DMS153 treated with DMSO at 0.1 percent for 48 hours (cell line): Measurements from ENCODE around the gene NPW.

ENCODE experiments used
- DNase-seq: peaks from one replicate; lab custom pipeline; 2025; ENCODE audit not compliant: unreplicated experiment; lab: John Stamatoyannopoulos, UW

NPW gene

GRCh38 chr16:2034696-2035430, 15.3 kb downstream of the NPW start:
- no peak for DNase-seq

- DNase-seq, result peak; percentile 62
These were observed 16.0 kb downstream of the NPW start for GRCh38 chr16:2035431-2036199.

GRCh38 chr16:2036200-2036966, 16.8 kb downstream of the NPW start:
- DNase-seq, result no peak

DNA sequence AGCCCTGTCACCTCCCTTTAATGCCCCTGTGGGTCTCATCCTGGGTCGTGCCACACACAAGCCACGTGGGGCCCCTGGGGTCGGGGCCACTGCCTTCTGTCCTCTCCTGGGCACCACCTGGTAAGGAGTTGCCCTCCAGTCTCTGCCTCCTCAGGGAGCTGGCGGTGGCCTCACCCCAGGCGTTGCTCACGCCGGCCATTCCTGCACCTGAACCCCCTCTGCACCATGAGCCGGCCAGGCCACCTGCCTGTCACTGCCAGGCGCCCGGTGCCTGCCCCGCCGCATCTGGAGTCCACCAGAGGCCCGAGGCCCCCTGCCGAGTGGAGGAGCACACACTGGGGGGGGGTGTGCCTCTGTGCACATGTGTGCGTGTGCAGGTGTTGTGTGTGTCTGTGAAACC, 17.5 kb downstream of the NPW start:
- DNase-seq, result no peak

DNA sequence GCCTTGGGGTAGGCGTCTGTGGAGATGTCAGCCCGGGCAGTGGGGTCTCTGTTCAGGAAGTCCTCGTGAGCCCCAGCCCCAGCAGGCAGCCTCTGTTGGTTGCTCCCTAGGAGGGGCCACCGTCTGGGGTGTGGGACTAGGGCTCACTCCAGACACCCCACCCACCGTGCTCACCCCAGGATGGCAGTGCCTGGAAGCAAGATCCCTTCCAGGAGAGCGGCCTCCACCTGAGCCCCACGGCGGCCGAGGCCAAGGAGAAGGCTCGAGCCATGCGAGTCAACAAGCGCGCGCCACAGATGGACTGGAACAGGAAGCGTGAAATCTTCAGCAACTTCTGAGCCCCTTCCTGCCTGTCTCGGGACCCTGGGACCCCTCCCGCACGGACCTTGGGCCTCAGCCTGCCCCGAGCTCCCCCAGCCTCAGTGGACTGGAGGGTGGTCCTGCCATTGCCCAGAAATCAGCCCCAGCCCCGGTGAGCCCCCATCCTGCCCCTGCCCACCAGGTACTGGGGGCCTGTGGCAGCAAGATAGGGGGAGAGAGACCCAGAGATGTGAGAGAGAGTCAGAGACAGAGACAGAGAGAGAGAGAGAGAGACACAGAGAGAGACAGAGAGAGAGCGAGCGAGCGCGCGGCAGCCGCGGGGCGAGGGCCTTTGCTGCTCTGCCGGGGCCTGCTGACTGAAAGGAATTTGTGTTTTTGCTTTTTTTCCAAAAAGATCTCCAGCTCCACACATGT, 18.2 kb downstream of the NPW start:
- no peak for DNase-seq

DNA sequence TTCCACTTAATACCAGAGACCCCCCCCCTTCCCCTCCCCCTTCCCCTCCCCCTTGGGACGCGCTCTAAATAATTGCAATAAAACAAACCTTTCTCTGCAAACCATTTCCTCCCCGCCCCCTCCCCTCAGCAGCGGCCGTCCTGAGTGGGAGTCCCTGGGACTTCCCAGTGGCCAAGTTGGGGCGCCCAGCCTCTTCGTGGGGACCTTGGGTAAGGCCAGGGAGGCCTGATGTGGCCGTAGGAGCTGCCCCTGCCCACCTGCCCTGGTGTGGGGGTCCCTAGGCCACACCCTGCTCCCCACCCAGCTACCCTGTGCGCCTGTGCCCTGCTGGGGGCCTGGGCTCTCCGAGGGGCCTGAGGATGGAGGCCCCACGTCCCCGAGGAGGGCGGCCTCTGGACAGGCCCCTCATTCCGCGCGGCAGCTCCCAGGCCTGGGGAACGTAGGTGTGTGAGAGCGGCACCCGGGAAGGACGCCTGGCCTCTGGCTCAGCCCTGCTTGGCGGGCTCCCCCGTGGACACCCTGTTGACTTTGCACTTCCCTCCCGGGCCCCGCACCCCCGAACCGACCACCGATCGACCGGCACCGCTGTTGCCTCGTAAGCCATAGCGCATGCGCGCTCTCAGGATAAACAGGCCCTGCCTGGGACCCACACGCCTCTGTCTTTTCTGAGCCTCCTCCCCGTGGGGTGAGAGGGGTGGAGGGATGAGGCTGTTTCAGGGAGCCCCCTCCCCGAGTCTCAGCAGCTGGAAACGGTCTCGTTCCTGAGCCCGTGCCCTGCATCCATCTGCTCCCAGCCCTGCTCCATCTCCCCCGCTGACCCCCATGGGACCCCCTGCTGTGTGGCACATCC, 19.0 kb downstream of the NPW start:
- no peak for DNase-seq

DNA sequence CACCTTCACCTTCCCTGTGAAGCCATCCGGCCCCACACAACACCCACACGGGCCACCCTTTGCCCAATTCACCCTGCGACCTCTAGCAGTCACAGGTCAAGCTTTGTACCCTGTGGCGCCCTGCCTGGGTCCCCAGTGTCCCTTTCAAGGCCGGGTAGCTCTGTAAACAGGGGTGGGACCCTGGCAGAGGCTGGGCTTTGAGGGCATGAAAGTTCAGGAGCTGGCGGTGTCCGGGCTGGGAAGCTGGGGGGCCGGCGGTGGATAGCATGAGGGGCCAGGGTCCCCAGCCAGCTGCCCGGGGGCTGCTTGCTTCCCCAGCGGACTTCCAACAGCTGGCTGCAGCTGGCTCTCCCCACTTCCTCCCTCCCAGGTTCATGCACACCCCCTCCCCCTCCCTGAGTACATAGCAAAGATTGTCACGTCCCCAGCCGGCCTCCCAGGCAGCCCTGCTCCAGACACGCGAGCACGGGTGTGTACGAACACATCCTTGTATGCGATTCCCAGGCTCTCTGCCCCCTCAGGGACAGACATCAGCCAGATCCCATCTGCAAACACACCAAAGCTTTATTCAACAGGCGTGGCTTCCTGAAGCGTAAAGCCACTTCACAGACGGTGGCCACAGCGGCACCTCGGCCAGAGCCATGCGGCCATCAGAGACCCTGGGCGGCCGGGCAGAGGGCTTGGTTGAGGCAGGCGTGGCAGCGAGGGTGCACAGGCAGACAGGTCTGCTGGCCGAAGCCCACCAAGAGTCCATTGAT, 19.9 kb downstream of the NPW start:
- peak; percentile 55 for DNase-seq

DNA sequence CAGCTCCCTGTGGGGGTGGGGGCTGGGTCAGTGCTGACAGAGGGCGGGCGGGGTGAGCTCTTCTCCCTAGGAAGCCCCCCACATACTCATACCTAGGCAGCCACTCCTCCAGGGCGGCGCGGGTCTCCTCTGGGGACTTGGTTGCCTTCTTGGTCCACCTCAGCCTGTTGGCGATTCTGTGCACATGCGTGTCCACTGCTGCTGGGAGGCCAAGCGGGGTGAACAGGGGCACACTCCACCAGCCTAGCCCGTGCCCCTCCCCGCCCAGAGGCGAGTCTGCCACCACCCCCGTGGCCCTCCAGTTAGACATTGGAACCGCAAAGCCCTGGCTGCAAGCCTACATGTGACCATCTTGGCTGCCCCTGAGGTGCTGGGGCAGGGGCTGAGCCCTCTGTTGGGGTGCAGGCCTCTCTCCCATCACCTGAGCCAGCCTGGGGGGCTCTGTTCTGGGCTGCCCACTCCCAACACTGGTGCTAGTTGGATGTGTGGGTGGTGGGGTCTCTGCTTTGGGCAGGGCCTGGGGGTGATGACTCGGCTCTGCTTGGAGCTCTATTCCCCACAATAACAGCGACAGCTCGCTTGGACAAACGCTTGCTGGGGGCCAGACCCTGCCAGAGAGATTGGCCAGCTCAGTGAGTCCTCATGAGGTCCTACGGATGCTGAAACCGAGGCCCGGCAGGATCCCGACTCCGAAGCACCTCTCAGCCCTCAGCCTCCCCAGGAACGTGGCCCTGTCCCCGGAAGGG, 20.6 kb downstream of the NPW start:
- DNase-seq, result no peak

GRCh38 chr16:2040787-2041522, 21.4 kb downstream of the NPW start:
- no peak for DNase-seq

- DNase-seq, result peak; percentile 86
These were observed 22.8 kb downstream of the NPW start for GRCh38 chr16:2042171-2042985.

DNA sequence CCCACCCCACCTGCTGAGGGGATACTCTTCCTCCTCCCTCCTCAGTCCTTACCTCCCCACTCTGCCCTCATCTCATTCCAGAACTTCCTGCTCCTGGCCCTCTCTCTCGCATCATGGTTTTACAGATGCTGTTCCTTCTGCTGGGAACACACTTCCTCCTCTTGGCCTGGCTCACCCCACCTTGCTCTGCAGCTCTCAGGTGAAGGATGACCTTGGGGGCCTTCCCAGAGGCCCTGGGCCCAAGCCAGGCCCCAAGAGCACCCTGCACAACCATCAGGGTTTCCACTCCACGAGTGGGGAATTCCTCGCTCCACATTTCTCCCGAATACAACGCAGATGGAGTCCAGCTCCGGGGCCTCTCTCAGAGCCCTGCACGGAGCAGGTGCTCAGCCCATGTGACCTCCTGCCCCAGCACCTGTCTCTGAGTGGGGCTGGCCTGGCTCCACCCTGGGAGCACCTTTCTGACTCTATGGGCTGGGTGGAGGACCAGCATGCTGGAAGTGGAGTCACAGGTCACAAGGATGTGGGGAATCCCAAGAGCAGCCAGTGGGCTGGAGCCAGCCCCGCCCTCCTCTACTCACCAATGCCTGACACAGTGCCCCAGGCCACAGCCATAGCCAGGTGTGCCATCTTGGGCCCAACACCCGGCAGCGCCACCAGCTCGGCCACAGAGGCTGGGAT, 23.5 kb downstream of the NPW start:
- DNase-seq, result peak; percentile 67

- DNase-seq, result no peak
These were observed 24.3 kb downstream of the NPW start for GRCh38 chr16:2043667-2044451.

DNA sequence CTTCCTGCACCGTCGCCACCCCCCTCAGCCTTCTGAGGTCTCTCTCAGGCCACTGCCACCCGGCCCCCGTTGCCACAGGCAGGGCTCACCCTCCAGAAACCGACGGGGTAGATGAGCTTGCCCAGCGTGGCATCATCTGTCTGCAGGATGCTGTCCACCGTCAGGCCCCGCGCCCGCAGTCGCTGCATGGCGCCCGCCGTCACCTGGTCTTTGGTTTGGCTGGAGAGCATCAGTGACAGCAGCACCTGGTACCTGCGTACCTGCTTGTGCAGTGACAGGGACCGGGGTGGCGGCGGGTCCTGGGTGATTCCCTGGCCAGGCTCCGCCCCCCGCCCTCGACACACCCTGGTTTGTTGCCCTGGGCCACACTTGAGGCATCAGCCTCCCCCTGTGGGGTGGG, 25.0 kb downstream of the NPW start:
- no peak for DNase-seq

DNA sequence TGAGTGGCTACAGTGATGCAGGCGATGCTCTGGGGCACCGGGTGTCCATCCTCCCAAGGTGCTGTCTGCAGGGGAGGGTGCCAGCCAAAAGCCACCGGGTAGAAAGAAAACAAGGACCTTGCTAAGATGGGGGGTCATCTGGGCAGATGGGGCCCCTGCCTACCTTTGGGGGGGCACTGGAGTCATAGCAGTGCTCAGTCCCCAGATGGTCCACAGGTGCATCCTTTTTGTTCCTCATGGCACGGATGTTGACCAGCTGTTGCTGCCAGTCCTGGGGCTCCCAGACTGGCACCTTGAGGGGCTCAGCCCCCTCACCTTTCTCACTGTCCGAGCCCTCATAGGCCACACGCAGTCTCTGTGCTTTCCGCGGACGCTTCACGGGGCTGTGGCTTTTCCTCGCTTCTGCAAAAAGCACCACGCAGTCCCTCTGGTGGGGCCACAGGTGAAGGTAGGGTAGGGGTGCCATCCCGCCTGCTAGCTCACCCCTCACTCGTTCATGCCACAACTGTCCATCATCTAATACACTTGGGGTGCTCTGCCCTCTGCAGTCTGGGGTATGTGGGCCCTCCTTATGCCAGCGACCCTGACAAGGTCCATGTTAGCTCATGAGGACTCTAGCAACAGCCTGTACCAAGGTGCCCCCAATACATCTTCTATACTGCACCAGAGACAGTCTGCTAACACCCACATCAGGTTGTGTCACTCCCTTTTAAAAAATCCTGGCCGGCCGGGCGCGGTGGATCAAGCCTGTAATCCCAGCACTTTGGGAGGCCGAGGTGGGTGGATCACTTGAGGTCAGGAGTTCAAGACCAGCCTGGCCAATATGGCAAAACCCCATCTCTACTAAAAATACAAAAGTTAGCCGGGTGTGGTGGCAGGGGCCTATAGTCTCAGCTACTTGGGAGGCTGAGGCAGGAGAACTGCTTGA, 26.6 kb downstream of the NPW start:
- DNase-seq, result no peak

- DNase-seq, result peak; percentile 61
These were observed 27.3 kb downstream of the NPW start for GRCh38 chr16:2046893-2047329.
